ENCODE results near the gene SRPK2. TPM values are rescaled to one million over a fixed set of nuclear protein-coding genes. Genes with fewer than 3 reads are reported as not detected.

SRPK2 gene
- total and polyA plus RNA-seq, 2 of the 13 experiments (the other 11 are each of a cell fraction or from before 2014, with no cell fraction given): 10.1 to 22.3 TPM

DNA sequence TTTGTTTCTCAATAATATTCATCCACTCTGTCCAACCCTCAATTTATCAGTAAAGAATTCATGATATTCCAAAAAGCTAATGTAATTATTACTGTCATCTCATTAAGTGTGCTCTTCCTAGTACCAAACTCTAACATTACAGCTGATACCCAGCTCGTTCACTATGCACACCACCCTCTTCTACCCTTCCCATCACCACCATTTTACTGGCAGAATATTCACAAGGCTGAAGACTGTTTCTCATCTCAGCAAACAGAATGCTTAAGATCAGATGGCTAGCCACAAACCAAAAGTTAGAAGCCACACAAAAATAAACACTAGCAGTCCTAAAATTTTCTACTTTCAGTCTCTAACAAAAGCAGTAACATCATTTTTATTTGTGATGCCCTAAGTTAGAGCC is 121.5 kb downstream of the SRPK2 start:
- ChIA-PET POLR2A (no interaction called here), CTCF (ENCODE audit: low intra/inter-chr PET ratio, low total read pairs) (no interaction called here)
- H4K20me1 ChIP-seq (ENCODE audit: insufficient read depth, low read length): no peaks in the 10 kb centered on the region
- H3K9me3 ChIP-seq (ENCODE audit: low read length): no peaks in the 10 kb centered on the region
- no peak for TF ChIP-seq PHF21A (CRISPR knock-in tag; IDR thresholded peaks at IDR 0.05)
- no peak for TF ChIP-seq HMGA1 (CRISPR knock-in tag; conservative IDR thresholded peaks at IDR 0.05)
- TF ChIP-seq ZNF883 (CRISPR knock-in tag; IDR thresholded peaks at IDR 0.05; ENCODE audit: not compliant biosample characterization): no peak
- TF ChIP-seq, protein P1, sequence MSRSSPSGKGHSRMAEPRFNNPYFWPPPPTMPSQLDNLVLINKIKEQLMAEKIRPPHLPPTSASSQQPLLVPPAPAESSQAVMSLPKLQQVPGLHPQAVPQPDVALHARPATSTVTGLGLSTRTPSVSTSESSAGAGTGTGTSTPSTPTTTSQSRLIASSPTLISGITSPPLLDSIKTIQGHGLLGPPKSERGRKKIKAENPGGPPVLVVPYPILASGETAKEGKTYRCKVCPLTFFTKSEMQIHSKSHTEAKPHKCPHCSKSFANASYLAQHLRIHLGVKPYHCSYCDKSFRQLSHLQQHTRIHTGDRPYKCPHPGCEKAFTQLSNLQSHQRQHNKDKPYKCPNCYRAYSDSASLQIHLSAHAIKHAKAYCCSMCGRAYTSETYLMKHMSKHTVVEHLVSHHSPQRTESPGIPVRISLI (CRISPR knock-in tag; IDR thresholded peaks at IDR 0.05; ENCODE audit: borderline replicate concordance): no peak
- TF ChIP-seq, protein P2, sequence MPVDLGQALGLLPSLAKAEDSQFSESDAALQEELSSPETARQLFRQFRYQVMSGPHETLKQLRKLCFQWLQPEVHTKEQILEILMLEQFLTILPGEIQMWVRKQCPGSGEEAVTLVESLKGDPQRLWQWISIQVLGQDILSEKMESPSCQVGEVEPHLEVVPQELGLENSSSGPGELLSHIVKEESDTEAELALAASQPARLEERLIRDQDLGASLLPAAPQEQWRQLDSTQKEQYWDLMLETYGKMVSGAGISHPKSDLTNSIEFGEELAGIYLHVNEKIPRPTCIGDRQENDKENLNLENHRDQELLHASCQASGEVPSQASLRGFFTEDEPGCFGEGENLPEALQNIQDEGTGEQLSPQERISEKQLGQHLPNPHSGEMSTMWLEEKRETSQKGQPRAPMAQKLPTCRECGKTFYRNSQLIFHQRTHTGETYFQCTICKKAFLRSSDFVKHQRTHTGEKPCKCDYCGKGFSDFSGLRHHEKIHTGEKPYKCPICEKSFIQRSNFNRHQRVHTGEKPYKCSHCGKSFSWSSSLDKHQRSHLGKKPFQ (CRISPR knock-in tag; IDR thresholded peaks at IDR 0.05; ENCODE audit: insufficient replicate concordance): no peak
- no peak for TF ChIP-seq MAFF (IDR thresholded peaks at IDR 0.05; ENCODE audit: low read depth, low read length)
- TF ChIP-seq ZNF460 (CRISPR knock-in tag; IDR thresholded peaks at IDR 0.05; ENCODE audit: borderline replicate concordance): no peak
- no peak for TF ChIP-seq XRCC5 (optimal IDR thresholded peaks at IDR 0.05; ENCODE audit: low read length)
- TF ChIP-seq, protein P3, sequence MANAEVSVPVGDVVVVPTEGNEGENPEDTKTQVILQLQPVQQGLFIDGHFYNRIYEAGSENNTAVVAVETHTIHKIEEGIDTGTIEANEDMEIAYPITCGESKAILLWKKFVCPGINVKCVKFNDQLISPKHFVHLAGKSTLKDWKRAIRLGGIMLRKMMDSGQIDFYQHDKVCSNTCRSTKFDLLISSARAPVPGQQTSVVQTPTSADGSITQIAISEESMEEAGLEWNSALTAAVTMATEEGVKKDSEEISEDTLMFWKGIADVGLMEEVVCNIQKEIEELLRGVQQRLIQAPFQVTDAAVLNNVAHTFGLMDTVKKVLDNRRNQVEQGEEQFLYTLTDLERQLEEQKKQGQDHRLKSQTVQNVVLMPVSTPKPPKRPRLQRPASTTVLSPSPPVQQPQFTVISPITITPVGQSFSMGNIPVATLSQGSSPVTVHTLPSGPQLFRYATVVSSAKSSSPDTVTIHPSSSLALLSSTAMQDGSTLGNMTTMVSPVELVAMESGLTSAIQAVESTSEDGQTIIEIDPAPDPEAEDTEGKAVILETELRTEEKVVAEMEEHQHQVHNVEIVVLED (CRISPR knock-in tag; IDR thresholded peaks at IDR 0.05; ENCODE audit: borderline replicate concordance): no peak
- no peak for TF ChIP-seq ZNF773 (CRISPR knock-in tag; IDR thresholded peaks at IDR 0.05; ENCODE audit: borderline replicate concordance)
- TF ChIP-seq NKX3-1 (CRISPR knock-in tag; IDR thresholded peaks at IDR 0.05): no peak
- TF ChIP-seq ZNF572 (CRISPR knock-in tag; IDR thresholded peaks at IDR 0.05): no peak
- TF ChIP-seq, protein P4, sequence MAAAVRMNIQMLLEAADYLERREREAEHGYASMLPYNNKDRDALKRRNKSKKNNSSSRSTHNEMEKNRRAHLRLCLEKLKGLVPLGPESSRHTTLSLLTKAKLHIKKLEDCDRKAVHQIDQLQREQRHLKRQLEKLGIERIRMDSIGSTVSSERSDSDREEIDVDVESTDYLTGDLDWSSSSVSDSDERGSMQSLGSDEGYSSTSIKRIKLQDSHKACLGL (CRISPR knock-in tag; IDR thresholded peaks at IDR 0.05): no peak
- TF ChIP-seq ASH2L (IDR thresholded peaks at IDR 0.05; ENCODE audit: insufficient read length, low read depth, low read length): no peak
- no peak for TF ChIP-seq GPN1 (CRISPR knock-in tag; IDR thresholded peaks at IDR 0.05; ENCODE audit: borderline replicate concordance)
- H3K9ac ChIP-seq (ENCODE audit: insufficient read depth, low read depth, low read length): no peak overlapping the region
- no peaks in the 10 kb centered on the region for H3K27me3 ChIP-seq (ENCODE audit: control insufficient read depth in 1 of 2, insufficient read depth in 2 of 2, low read length in 2 of 2)
- no peaks in the 10 kb centered on the region for H3K36me3 ChIP-seq (replicated peaks in 1 of 2; ENCODE audit: control insufficient read depth in 1 of 2, insufficient read depth in 2 of 2, low read length in 2 of 2)
- DNase-seq (ENCODE audit: low spot score) (no peak), ATAC-seq (no peak), FAIRE-seq (no peak)
- BruUV-seq (replicated peaks): no TSS peak
- 88% methylated on average over 1 of the region's 1 CpG for WGBS (ENCODE audit: low lambda C conversion rate)
- in situ Hi-C loops (cut with HindIII; ENCODE audit: extremely low pct_ligation_motif_present, low pct_unique_long_range_greater_than_20kb) (no loop called here), intact Hi-C loops (cut with micrococcal nuclease; ENCODE audit: unreplicated experiment) (no loop called here)
- H3K79me2 ChIP-seq (ENCODE audit: insufficient read depth, low read length): peaks cover 5% of the 10 kb centered on the region
- H3K4me3 ChIP-seq (replicated peaks in 1 of 3; ENCODE audit: insufficient read depth in 1 of 3, low read depth in 2 of 3, low read length in 3 of 3): no peak overlapping the region
- H2AFZ ChIP-seq (ENCODE audit: low read length): no peak overlapping the region
- H3K27ac ChIP-seq (ENCODE audit: extremely low read length, insufficient read depth, low read length): no peak overlapping the region
- H3K4me1 ChIP-seq (ENCODE audit: insufficient read depth, low read length): peaks cover 13% of the 10 kb centered on the region; the same call in 1 of the 2 replicates
- H3K4me2 ChIP-seq (ENCODE audit: low read depth, low read length): no peak overlapping the region

All from HepG2 (cell line).